Neural progenitor cell (in vitro differentiated cells): Measurements from ENCODE around the gene GFOD2.

ENCODE experiments used
- EZH2 ChIP-seq: fragments of 200-600 bp; sonication (generic); IDR thresholded peaks from 2 replicates; pipeline ENCODE4 v1.6.1; 2017; ENCODE audit warnings: antibody characterized with exemption, mild to moderate bottlenecking, moderate library complexity
- EZH2phosphoT487 ChIP-seq: fragments of 200-600 bp; sonication (generic); IDR thresholded peaks from 2 replicates; pipeline ENCODE4 v1.6.1; 2017; ENCODE audit warnings: antibody characterized with exemption
- TF ChIP-seq, protein P1 (sequence below): fragments of 200-600 bp; sonication (generic); IDR thresholded peaks from 2 replicates; pipeline ENCODE4 v1.5.1; 2017; ENCODE audit warnings: antibody characterized with exemption, mild to moderate bottlenecking

DNA sequence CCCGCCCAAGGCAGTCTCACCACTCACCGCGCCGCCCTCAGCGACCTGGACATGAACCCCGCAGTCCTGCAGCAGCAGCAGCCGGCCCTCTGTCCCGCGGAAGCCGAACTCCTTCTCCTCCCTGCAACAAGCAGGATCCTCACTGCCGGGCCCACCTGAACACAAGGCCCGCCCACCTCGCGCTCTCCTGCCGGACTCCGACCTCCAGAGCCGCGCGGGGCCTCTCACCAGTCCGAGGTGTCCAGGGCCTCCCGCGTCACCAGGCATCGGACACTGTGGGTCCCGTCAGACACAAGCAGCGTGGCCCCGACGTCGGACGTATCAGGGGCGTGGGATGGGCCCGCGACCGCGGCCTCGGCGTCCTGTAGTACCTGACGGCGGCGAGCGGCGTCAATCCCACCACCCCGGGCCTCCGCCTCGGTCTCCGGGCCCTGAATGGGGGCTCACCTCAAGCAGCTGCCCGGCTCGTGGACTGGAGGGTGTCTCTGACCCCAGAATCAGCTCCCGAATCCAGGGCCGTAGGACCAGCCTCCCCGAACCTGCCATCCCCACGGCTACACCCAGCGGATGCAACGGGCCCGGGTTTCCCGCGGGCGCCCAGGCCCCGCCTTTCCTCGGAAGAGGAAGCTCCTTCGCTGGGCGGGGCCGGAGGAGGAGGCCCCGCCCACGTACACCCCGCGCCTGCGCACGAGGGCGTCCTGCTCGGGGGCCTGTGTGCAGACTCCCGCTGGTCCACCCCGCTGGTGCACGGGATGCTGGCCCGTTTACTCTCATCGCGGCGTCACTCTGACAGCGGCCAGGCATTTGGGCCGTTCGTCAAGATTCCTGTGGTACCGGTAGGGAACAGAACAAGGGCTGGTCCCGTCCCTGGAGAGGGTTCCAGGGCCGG, 59.2 kb downstream of the GFOD2 start, which contains the start of gene ACD:
- TF ChIP-seq, protein P1, sequence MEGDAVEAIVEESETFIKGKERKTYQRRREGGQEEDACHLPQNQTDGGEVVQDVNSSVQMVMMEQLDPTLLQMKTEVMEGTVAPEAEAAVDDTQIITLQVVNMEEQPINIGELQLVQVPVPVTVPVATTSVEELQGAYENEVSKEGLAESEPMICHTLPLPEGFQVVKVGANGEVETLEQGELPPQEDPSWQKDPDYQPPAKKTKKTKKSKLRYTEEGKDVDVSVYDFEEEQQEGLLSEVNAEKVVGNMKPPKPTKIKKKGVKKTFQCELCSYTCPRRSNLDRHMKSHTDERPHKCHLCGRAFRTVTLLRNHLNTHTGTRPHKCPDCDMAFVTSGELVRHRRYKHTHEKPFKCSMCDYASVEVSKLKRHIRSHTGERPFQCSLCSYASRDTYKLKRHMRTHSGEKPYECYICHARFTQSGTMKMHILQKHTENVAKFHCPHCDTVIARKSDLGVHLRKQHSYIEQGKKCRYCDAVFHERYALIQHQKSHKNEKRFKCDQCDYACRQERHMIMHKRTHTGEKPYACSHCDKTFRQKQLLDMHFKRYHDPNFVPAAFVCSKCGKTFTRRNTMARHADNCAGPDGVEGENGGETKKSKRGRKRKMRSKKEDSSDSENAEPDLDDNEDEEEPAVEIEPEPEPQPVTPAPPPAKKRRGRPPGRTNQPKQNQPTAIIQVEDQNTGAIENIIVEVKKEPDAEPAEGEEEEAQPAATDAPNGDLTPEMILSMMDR, result no peak
- TF ChIP-seq EZH2phosphoT487 (no peak), EZH2 (no peak)
